ENCODE data around the gene DCAF11. TPM values are rescaled to one million over a fixed set of nuclear protein-coding genes. Genes with fewer than 3 reads are reported as not detected.
A peak's percentile ranks its signal among the peaks of the same experiment; 100 is the strongest.

The DCAF11 gene
- total and polyA plus RNA-seq, 2 experiments from 2014 or later = 29.1 to 59.8 TPM

GRCh38 chr14:24132976-24133375 lies 18.4 kb downstream of the DCAF11 start:
- Histone ChIP-seq H3K9ac (no peak overlapping the region), H4K20me1 (ENCODE audit: insufficient read depth) (no peaks in the 10 kb centered on the region), H2AFZ (no peak overlapping the region), H3K27ac (no peak overlapping the region), H3K9me3 (ENCODE audit: low read depth) (no peaks in the 10 kb centered on the region), H3K36me3 (ENCODE audit: low read depth) (peaks cover under 1% of the 10 kb centered on the region; the same call in 1 of the 2 replicates), H3K9me2 (ENCODE audit: insufficient read depth) (no peaks in the 10 kb centered on the region), H3K4me3 (no peak overlapping the region), H3K4me1 (ENCODE audit: insufficient read depth) (peaks cover 4% of the 10 kb centered on the region; the same call in 1 of the 2 replicates), H3K4me2 (ENCODE audit: unreplicated experiment) (no peak overlapping the region), H3F3A (ENCODE audit: insufficient read depth) (no peaks in the 10 kb centered on the region), H3K27me3 (replicated peaks; ENCODE audit: insufficient read depth) (no peaks in the 10 kb centered on the region), H3K79me2 (ENCODE audit: insufficient read depth) (peaks cover 17% of the 10 kb centered on the region)
- WGBS, 2 experiments (ENCODE audit: low coverage in 1 of 2, low lambda C conversion rate in 2 of 2, missing lambda C conversion rate in 2 of 2) = 93 to 98% methylated on average over 2 of the region's 2 CpGs
- in situ Hi-C loops (cut with MboI) = no loop called here
- DNase-seq = no peak
- no peak for TF ChIP-seq EZH2phosphoT487 (IDR thresholded peaks at IDR 0.05; ENCODE audit: insufficient read depth, low read depth)
- TF ChIP-seq EZH2 (IDR thresholded peaks at IDR 0.05; ENCODE audit: insufficient read depth, poor library complexity, severe bottlenecking) = no peak

- Histone ChIP-seq H3K79me2 (ENCODE audit: insufficient read depth) (peaks cover 25% of the 10 kb centered on the region), H3K9me3 (ENCODE audit: low read depth) (no peaks in the 10 kb centered on the region), H3K4me2 (ENCODE audit: unreplicated experiment) (no peak overlapping the region), H3K9me2 (ENCODE audit: insufficient read depth) (no peaks in the 10 kb centered on the region), H3K9ac (no peak overlapping the region), H3K27ac (no peak overlapping the region), H3K27me3 (replicated peaks; ENCODE audit: insufficient read depth) (no peaks in the 10 kb centered on the region), H4K20me1 (ENCODE audit: insufficient read depth) (no peaks in the 10 kb centered on the region), H3K36me3 (ENCODE audit: low read depth) (peaks cover 8% of the 10 kb centered on the region; the same call in 1 of the 2 replicates), H3K4me3 (no peak overlapping the region), H2AFZ (no peak overlapping the region), H3K4me1 (ENCODE audit: insufficient read depth) (peaks cover 4% of the 10 kb centered on the region; the same call in 1 of the 2 replicates), H3F3A (ENCODE audit: insufficient read depth) (no peaks in the 10 kb centered on the region)
- 100% methylated on average over 1 of the region's 1 CpG for WGBS, 2 experiments (ENCODE audit: low coverage in 1 of 2, low lambda C conversion rate in 2 of 2, missing lambda C conversion rate in 2 of 2)
- in situ Hi-C loops (cut with MboI) = no loop called here
- no peak for DNase-seq
- no peak for TF ChIP-seq EZH2 (IDR thresholded peaks at IDR 0.05; ENCODE audit: insufficient read depth, poor library complexity, severe bottlenecking)
These were observed 19.2 kb downstream of the DCAF11 start for GRCh38 chr14:24133735-24134134.

GRCh38 chr14:24135584-24135833 lies 20.9 kb downstream of the DCAF11 start:
- in situ Hi-C loops (cut with MboI) = no loop called here
- peak overlapping the region; percentile 95 for H2AFZ ChIP-seq
- no peak overlapping the region for H3K27ac ChIP-seq
- 1 to 2% methylated on average over 9 of the region's 9 CpGs for WGBS, 2 experiments (ENCODE audit: low coverage in 1 of 2, low lambda C conversion rate in 2 of 2, missing lambda C conversion rate in 2 of 2)
- peak overlapping the region; percentile 80 for H3K4me2 ChIP-seq (ENCODE audit: unreplicated experiment)
- H3K4me3 ChIP-seq = peak overlapping the region; percentile 90
- no peaks in the 10 kb centered on the region for H4K20me1 ChIP-seq (ENCODE audit: insufficient read depth)
- H3K9me2 ChIP-seq (ENCODE audit: insufficient read depth) = no peaks in the 10 kb centered on the region
- no peak for DNase-seq
- H3K27me3 ChIP-seq (replicated peaks; ENCODE audit: insufficient read depth) = no peaks in the 10 kb centered on the region
- no peaks in the 10 kb centered on the region for H3K9me3 ChIP-seq (ENCODE audit: low read depth)
- H3K79me2 ChIP-seq (ENCODE audit: insufficient read depth) = peaks cover 41% of the 10 kb centered on the region
- H3K4me1 ChIP-seq (ENCODE audit: insufficient read depth) = peaks cover 12% of the 10 kb centered on the region; the same call in 1 of the 2 replicates
- H3F3A ChIP-seq (ENCODE audit: insufficient read depth) = no peaks in the 10 kb centered on the region; the same call in 1 of the 2 replicates
- H3K36me3 ChIP-seq (ENCODE audit: low read depth) = peaks cover 12% of the 10 kb centered on the region; the same call in 1 of the 2 replicates
- peak overlapping the region; percentile 93 for H3K9ac ChIP-seq
- TF ChIP-seq EZH2 (IDR thresholded peaks at IDR 0.05; ENCODE audit: insufficient read depth, poor library complexity, severe bottlenecking) (no peak), EZH2phosphoT487 (IDR thresholded peaks at IDR 0.05; ENCODE audit: insufficient read depth, low read depth) (no peak)

- in situ Hi-C loops (cut with MboI) = no loop called here
These were observed 21.5 kb downstream of the DCAF11 start, which contains the start of gene PSME1 for GRCh38 chr14:24135834-24136683. Gene PSME1, plus strand, starts transcription at chr14:24136194. Its CDS starts 69 bp downstream, at chr14:24136263.

More at GRCh38 chr14:24135834-24136683, 21.5 kb downstream of the DCAF11 start, which contains the start of gene PSME1:
- Histone ChIP-seq H3K9ac (peak within 1 kb of the TSS; percentile 93), H3K4me3 (peak within 1 kb of the TSS; percentile 90), H2AFZ (peak within 1 kb of the TSS; percentile 95), H3K79me2 (ENCODE audit: insufficient read depth) (peaks cover 45% of the 10 kb centered on the region), H3K27me3 (replicated peaks; ENCODE audit: insufficient read depth) (no peaks in the 10 kb centered on the region), H3K9me3 (ENCODE audit: low read depth) (no peaks in the 10 kb centered on the region), H4K20me1 (ENCODE audit: insufficient read depth) (no peaks in the 10 kb centered on the region), H3K4me2 (ENCODE audit: unreplicated experiment) (peak within 1 kb of the TSS; percentile 87), H3K36me3 (ENCODE audit: low read depth) (peaks cover 12% of the 10 kb centered on the region; the same call in 1 of the 2 replicates), H3F3A (ENCODE audit: insufficient read depth) (no peaks in the 10 kb centered on the region; the same call in 1 of the 2 replicates), H3K27ac (peak within 1 kb of the TSS; percentile 22; the same call in 1 of the 2 replicates), H3K9me2 (ENCODE audit: insufficient read depth) (no peaks in the 10 kb centered on the region), H3K4me1 (ENCODE audit: insufficient read depth) (peaks cover 12% of the 10 kb centered on the region; the same call in 1 of the 2 replicates)
- 1% methylated on average over 33 to 54 of the region's 75 CpGs for WGBS, 2 experiments (ENCODE audit: low coverage in 1 of 2, low lambda C conversion rate in 2 of 2, missing lambda C conversion rate in 2 of 2)
- TF ChIP-seq EZH2phosphoT487 (IDR thresholded peaks at IDR 0.05; ENCODE audit: insufficient read depth, low read depth) = no peak
- TF ChIP-seq EZH2 (IDR thresholded peaks at IDR 0.05; ENCODE audit: insufficient read depth, poor library complexity, severe bottlenecking) = no peak
- peak; percentile 94 for DNase-seq

Measured in GM23248 (cell line).